ENCODE results near the gene ZMIZ1. TPM values are rescaled to one million over a fixed set of nuclear protein-coding genes. Genes with fewer than 3 reads are reported as not detected.

Gene ZMIZ1
- total RNA-seq, 1 experiment from 2014 or later = 11.5 TPM

DNA sequence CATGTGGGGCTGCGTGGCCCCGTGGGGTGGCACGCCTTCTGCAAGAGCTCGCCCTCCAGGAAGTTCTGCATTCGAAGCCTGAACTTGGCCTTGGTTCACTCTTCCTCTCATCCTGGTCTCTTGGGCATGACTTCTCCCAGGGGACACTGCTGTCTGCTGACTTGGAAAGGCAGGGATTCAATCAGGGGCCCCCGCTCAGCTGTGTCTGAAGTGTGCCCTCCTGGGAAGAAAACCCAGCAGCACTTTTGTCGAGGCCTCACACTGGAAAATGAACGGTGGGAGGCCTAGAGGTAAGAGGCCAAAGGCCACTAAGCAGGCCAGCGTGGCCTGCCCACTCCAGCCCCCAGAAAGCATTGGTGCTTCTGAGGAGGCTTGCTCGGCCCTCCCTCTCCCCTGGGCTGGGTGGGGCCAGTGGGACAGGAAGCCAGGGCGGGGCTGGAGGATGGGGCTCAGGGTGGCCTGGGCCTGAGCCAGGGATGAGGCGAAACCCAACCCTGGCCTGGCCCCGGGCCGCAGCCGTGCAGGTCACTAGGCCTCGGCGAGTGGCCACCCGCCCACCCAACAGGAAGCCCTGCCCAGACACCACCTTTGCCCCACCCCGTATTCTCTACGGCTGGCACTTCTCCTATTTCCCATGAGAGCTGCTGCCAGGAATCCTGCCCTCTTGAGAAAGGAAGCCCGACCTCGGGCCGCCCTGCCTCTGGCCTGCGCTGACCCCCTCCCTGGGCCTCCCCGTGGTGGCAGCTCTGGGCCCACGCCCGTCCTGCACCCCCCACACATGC lies 81.1 kb downstream of the ZMIZ1 start:
- peak; percentile 90 to 92 for DNase-seq
- peaks cover 48% of the 10 kb centered on the region for H3K4me1 ChIP-seq
- H3K9me3 ChIP-seq (replicated peaks) = no peaks in the 10 kb centered on the region
- H3K27me3 ChIP-seq = no peaks in the 10 kb centered on the region
- H3K4me3 ChIP-seq = no peak overlapping the region
- 0 out of 2 replicates have a peak, but pooled peaks cover 3% of the 10 kb centered on the region for H3K36me3 ChIP-seq
- H3K27ac ChIP-seq = peak overlapping the region; percentile 81

DNA sequence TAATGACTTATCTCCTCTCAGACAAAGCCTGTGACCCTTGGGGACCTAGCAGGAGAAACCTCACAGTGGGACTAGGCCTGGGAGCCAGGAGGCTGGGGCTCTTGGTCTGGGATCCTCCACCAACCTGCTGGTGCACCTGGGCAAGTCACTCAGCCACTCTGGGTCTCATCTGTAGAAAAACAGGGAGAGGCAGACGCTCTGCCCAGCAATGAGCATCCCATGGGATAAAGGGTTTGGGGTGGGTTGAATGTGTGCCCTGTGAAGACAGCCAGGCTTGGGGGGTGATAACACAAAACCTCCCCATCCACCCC lies 81.6 kb downstream of the ZMIZ1 start:
- H3K4me3 ChIP-seq = no peak overlapping the region
- H3K27me3 ChIP-seq = no peaks in the 10 kb centered on the region
- peak; percentile 85 to 89 for DNase-seq
- peaks cover 51% of the 10 kb centered on the region for H3K4me1 ChIP-seq
- H3K9me3 ChIP-seq (replicated peaks) = no peaks in the 10 kb centered on the region
- H3K36me3 ChIP-seq = 0 out of 2 replicates have a peak, but pooled peaks cover under 1% of the 10 kb centered on the region
- H3K27ac ChIP-seq = peak overlapping the region; percentile 81

GRCh38 chr10:79152423-79152817 lies 83.7 kb downstream of the ZMIZ1 start:
- Histone ChIP-seq H3K4me3 (no peak overlapping the region), H3K27me3 (no peaks in the 10 kb centered on the region), H3K9me3 (replicated peaks) (no peaks in the 10 kb centered on the region), H3K27ac (peak overlapping the region; percentile 81), H3K36me3 (no peaks in the 10 kb centered on the region), H3K4me1 (peaks cover 66% of the 10 kb centered on the region)
- DNase-seq = no peak

DNA sequence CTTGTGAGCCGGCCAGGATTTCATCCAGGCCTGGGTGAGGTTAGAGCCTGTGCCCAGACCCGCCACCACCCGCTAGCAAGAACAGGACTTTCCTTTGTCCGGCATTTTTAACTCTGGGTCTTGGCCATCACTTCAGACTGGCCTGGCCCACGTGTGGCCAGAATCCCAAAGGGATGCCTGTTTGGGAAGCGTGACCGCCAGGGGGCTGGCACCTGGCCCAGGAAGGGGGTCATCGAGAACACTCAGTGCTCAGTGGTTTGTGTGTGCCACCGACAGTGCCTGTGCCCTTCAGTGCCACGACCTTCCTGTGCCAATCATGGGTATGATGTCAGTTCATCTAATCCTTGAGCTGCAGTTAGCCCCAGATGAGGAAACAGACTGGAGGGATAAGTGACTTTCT lies 85.0 kb downstream of the ZMIZ1 start:
- no peaks in the 10 kb centered on the region for H3K27me3 ChIP-seq
- H3K27ac ChIP-seq = no peak overlapping the region
- no peaks in the 10 kb centered on the region for H3K9me3 ChIP-seq (replicated peaks)
- H3K4me3 ChIP-seq = no peak overlapping the region
- H3K36me3 ChIP-seq = no peaks in the 10 kb centered on the region
- no peak for DNase-seq
- peaks cover 72% of the 10 kb centered on the region for H3K4me1 ChIP-seq

GRCh38 chr10:79155301-79156081 lies 86.7 kb downstream of the ZMIZ1 start:
- Histone ChIP-seq H3K4me3 (no peak overlapping the region), H3K36me3 (no peaks in the 10 kb centered on the region), H3K27me3 (no peaks in the 10 kb centered on the region), H3K4me1 (peaks cover 69% of the 10 kb centered on the region), H3K9me3 (replicated peaks) (no peaks in the 10 kb centered on the region), H3K27ac (no peak overlapping the region)
- DNase-seq = no peak

DNA sequence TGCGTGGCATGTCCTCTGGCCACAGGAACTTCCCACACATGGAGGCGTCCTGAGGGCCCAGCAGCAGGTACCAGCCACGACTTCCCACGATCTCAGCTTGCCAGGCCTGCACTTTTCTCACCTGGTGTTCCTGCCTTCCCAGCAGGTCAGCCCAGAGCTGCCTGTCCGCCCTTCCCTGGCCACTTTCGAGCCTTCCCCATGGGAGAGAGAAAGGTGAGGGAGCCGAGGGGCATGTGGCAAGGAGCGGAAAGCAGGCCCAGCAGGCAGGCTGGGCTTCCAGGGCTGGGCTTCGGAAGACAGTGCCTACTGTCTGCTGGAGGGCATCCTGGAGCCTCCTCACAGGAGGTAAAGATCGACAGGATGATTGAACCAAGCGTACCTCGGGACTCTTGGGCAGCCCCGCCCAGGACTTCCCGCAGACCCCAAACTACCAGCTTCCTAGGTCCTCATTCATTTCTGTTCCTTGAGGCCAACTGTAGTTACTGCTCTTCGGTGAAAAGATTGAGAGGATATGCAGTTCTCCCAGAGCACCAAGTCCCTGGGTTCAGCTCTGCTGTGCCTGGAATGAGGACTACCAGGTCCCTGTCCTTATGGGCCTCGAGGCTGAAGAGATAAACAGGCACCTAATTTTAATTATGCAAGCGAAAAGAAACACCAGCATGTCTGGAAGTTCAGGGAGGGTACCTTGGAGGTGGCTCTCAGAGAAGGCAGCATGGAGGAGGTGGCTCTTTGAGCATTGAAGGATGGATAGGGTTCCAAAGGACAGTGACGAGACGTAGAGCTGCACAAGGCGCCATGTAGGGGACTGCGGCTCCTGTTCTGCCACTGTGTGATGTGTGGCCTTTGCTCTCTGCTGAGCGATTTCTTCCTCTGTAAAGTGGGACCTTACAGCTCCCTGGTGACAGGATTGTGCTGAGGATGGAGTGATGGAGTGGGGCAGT lies 87.8 kb downstream of the ZMIZ1 start:
- Histone ChIP-seq H3K36me3 (no peaks in the 10 kb centered on the region), H3K4me1 (peaks cover 58% of the 10 kb centered on the region), H3K4me3 (no peak overlapping the region), H3K27me3 (no peaks in the 10 kb centered on the region), H3K9me3 (replicated peaks) (no peaks in the 10 kb centered on the region), H3K27ac (peak overlapping the region; percentile 87)
- no peak for DNase-seq

- Histone ChIP-seq H3K9me3 (replicated peaks) (no peaks in the 10 kb centered on the region), H3K36me3 (no peaks in the 10 kb centered on the region), H3K27me3 (no peaks in the 10 kb centered on the region), H3K4me1 (peaks cover 50% of the 10 kb centered on the region), H3K27ac (peak overlapping the region; percentile 87), H3K4me3 (no peak overlapping the region)
- no peak for DNase-seq
Observed at GRCh38 chr10:79158004-79158340, 89.2 kb downstream of the ZMIZ1 start.

GRCh38 chr10:79158402-79159097 lies 89.8 kb downstream of the ZMIZ1 start:
- no peak overlapping the region for H3K4me3 ChIP-seq
- H3K9me3 ChIP-seq (replicated peaks) = no peaks in the 10 kb centered on the region
- DNase-seq = no peak
- H3K4me1 ChIP-seq = peaks cover 55% of the 10 kb centered on the region
- H3K27ac ChIP-seq = peak overlapping the region; percentile 87
- H3K36me3 ChIP-seq = 0 out of 2 replicates have a peak, but pooled peaks cover 2% of the 10 kb centered on the region
- H3K27me3 ChIP-seq = no peaks in the 10 kb centered on the region

GRCh38 chr10:79159141-79159651 lies 90.4 kb downstream of the ZMIZ1 start:
- Histone ChIP-seq H3K4me1 (peaks cover 58% of the 10 kb centered on the region), H3K9me3 (replicated peaks) (no peaks in the 10 kb centered on the region), H3K27me3 (no peaks in the 10 kb centered on the region), H3K4me3 (no peak overlapping the region), H3K36me3 (peaks cover 2% of the 10 kb centered on the region; the same call in 1 of the 2 replicates), H3K27ac (peak overlapping the region; percentile 87)
- DNase-seq = no peak

- H3K27ac ChIP-seq = peak overlapping the region; percentile 87; the same call in 1 of the 2 replicates
Observed at GRCh38 chr10:79159785-79160184, 91.0 kb downstream of the ZMIZ1 start.

DNA sequence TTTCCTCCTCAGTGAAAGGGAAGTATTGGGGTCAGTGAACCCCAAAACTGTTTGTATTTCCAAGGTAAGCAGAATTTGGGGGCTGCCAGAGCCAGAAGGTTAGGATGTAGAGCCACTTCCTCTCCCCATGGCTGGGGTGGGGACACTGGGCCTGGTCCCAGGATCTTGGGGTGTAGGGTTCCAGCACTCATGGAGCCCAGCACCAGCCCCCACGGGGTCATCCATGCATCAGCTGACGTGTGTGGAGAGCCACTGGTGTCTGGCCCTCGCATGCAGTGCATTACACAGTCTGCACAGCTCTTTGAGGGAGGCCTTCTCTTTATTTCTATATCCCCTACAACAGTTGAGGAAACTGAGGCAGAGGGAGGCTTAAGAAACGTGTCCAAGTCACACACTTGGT lies 91.4 kb downstream of the ZMIZ1 start:
- peaks cover 2% of the 10 kb centered on the region; the same call in 1 of the 2 replicates for H3K36me3 ChIP-seq
- H3K9me3 ChIP-seq (replicated peaks) = no peaks in the 10 kb centered on the region
- H3K27ac ChIP-seq = no peak overlapping the region
- DNase-seq = no peak
- peaks cover 63% of the 10 kb centered on the region for H3K4me1 ChIP-seq
- H3K4me3 ChIP-seq = no peak overlapping the region
- no peaks in the 10 kb centered on the region for H3K27me3 ChIP-seq

More at GRCh38 chr10:79159785-79160184, 91.0 kb downstream of the ZMIZ1 start:
- no peak for DNase-seq
- Histone ChIP-seq H3K4me3 (no peak overlapping the region), H3K36me3 (peaks cover 2% of the 10 kb centered on the region; the same call in 1 of the 2 replicates), H3K9me3 (replicated peaks) (no peaks in the 10 kb centered on the region), H3K4me1 (peaks cover 61% of the 10 kb centered on the region), H3K27me3 (no peaks in the 10 kb centered on the region)

DNA sequence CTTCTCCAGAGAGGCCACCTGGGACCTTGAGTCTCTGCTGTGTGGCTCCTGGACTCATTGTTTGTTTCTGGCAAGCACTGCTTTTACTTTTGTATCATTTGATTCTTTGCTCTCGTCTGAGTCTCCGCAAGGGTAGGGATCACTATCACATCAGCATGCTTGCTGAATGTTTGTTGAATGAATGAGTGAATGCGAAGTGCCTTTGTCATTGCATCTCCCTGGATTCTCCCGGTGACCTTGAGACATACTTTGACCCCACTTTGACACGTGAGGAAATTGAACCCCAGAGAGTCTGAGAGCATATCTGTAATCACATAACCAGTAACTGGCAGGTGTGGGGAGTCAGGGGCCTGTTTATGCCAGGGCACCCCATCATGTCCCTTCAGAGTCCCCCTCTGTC lies 92.8 kb downstream of the ZMIZ1 start:
- H3K27me3 ChIP-seq = no peaks in the 10 kb centered on the region
- H3K36me3 ChIP-seq = peaks cover 2% of the 10 kb centered on the region; the same call in 1 of the 2 replicates
- H3K4me1 ChIP-seq = peaks cover 69% of the 10 kb centered on the region

DNA sequence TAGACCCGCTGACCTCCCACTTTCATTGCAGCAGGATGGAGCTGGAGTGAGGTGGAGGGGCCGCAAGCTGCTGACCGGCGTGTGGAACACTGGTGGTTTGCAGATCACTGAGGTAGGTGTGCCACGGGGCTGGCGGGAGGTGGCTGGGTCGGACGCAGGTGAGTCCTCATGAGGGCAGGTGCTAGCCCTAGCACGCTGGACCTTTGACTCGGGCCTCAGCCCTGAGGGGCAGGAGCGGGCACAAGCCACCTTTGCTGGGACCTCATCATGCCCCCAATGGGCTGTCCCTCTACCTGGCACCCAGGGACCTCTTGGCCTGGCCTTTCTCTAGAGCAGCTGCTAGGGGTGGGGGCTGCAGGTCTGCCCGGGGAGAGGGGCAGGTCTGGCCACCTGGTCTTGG lies 93.3 kb downstream of the ZMIZ1 start:
- peaks cover 5% of the 10 kb centered on the region; the same call in 1 of the 2 replicates for H3K36me3 ChIP-seq
- no peaks in the 10 kb centered on the region for H3K9me3 ChIP-seq (replicated peaks)
- H3K27ac ChIP-seq = no peak overlapping the region
- H3K4me1 ChIP-seq = peaks cover 66% of the 10 kb centered on the region
- DNase-seq = no peak
- no peaks in the 10 kb centered on the region for H3K27me3 ChIP-seq
- no peak overlapping the region for H3K4me3 ChIP-seq

More for the DNA sequence above, 92.8 kb downstream of the ZMIZ1 start:
- H3K27ac ChIP-seq = no peak overlapping the region
- no peaks in the 10 kb centered on the region for H3K9me3 ChIP-seq (replicated peaks)
- DNase-seq = no peak
- H3K4me3 ChIP-seq = no peak overlapping the region
